Ovary (tissue), 3 donors: Measurements from ENCODE around the gene NGEF.

ENCODE experiments used
- CTCF ChIP-seq, 3 donors: fragments of 450-650 bp in 2 of 3; fragments of 200-600 bp in 1 of 3; IDR thresholded peaks; one replicate each; pipeline versions ENCODE4 v1.5.1 to v1.8.0; 2016 to 2022; ENCODE audit warnings: antibody characterized with exemption in 3 of 3, mild to moderate bottlenecking in 1 of 3
- POLR2A ChIP-seq: fragments of 450-650 bp; IDR thresholded peaks from one replicate; pipeline ENCODE4 v1.6.1; 2017; ENCODE audit warnings: antibody characterized with exemption, mild to moderate bottlenecking, moderate library complexity
- donor health status: DM: no; HTN: no; CAD: no.

GRCh38 chr2:233035426-233036161 lies 22.5 kb upstream of the NGEF start:
- no peak for TF ChIP-seq CTCF (IDR thresholded peaks at IDR 0.05)
- no peak for TF ChIP-seq POLR2A
